GM21529 (cell line): ENCODE measurements around the gene SCGB1C2.
"Not testable (repeated sequence)": the region's sequence is repeated elsewhere in the genome, so short reads cannot be mapped to it uniquely, and the experiment has no call there.

ENCODE experiments used
- ATAC-seq: cut with Tn5 transposase; IDR thresholded peaks from one replicate; pipeline ENCODE4 v1.9.1; 2021; ENCODE audit not compliant: unreplicated experiment

SCGB1C2 gene

DNA sequence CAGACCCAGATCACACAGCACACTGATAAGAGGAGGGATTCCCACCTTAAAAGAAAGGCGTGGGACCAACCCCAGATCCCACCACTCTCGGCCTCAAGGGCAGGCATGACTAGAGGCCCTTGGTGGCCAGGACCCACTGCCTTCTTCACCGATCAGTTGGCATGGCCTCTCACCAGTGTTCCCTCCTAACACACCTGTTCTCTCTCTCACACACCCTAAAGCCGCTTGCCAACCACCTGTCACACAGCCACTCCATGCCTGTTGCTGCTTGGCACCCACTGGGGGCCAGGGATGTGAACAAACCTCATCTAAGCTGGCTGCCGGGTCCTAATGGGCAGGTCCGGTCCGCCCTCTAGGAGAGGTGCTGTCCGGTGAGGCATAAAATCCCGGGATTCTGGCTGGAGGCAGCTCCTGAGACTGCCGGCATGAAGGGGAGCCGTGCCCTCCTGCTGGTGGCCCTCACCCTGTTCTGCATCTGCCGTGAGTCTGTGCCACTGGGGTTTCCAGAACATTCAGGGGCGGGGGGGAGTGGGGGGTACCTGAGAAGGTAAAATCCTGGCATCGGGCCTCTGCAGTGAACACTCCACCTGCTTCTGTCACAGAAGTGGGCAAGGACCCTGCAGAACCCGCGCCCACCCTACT, at the start of gene SCGB1C2:
SCGB1C2 (plus strand) TSS at position 404 of the 642 bp plus-strand sequence; CDS start at position 426, 22 bp downstream.
- ATAC-seq, result not testable (repeated sequence)

- not testable (repeated sequence) for ATAC-seq
Observed at GRCh38 chr17:113111-113510, 24.3 kb upstream of the SCGB1C2 start.

DNA sequence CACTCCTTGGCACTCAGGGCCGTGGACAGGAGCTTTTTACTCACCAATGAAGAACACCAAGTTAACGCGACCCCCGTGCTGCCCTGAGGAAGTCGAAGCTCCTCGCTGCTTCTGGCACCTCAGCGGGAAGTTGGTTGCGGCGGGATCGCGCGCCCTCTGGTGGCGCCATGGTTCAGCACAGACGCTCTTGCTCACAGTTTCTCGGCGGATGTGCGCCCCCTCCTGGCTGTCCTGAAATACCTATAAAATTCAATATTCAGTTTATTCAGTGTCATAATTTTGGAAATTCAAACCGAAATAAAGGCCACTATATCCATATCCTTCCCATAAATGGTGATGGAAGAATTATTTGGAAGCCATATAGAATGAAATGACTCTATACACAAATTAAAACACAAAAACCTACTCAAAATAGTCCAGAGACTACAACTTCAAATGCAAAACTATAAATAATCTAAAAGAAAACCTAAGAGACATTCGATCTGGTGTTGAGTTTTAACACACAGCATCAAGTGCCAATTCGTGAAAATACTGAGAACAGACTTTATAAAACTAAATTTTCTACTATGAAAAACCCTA, 18.9 kb upstream of the SCGB1C2 start:
- not testable (repeated sequence) for ATAC-seq

GRCh38 chr17:133932-134331, 3.4 kb upstream of the SCGB1C2 start:
- not testable (repeated sequence) for ATAC-seq

DNA sequence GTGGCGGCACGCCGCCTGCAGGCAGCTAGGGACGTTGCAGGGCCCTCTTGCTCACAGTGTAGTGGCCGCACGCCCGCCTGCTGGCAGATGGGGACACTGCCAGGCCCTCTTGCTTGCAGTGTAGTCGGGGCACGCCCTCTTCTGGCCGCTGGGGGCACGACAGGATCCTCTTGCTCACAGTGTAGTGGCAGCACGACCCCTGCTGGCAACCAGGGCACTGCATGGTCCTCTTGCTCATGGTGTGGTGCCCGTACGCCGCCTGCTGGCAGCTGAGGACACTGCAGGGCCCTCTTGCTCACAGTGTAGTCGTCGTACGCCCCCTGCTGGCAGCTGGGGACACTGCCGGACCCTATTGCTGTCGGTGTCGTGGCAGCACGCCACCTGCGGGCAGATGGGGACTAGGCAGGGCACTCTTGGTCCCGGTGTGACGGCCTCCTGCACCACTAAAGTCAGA, 3.0 kb upstream of the SCGB1C2 start:
- peak; percentile 76 for ATAC-seq

DNA sequence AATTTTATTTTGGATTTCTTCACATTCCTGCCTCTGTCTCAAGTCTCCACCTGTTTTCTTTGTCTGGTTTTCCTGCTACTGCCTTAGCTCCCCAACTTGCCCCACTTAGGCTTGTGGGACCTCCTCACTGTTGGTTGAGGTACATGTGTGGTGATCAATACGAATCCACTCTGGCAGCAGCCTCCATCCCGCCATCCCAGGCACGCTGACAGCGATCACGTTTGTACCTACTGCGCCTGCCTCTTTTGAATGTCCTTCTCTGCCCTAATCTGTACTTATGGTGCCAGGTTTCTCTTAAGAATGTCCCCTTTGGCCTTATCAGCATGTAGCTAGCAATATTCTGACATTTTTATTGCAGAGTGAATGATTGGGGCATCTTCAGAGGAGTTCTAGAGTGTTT, 2.3 kb upstream of the SCGB1C2 start:
- not testable (repeated sequence) for ATAC-seq

DNA sequence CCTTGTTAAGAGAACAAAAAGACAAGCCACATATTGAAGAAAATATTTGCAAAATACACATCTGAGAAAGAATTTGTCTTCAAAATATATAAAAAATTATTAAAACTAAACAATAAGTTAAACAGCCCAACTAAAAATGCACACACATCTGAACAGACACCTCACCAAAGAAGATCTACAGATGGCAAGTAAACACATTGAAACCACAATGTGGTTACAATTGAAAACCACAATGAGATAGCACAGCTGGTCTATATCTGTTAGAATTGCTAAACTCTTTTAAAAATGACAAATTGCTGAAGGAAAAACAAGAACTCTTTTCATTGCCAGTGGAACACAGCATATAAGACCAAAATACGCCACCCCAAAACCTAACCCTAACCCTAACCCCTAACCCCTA, 1.5 kb upstream of the SCGB1C2 start:
- not testable (repeated sequence) for ATAC-seq

- ATAC-seq, result peak; percentile 64
Observed at GRCh38 chr17:136531-136930, 838 bp upstream of the SCGB1C2 start.

DNA sequence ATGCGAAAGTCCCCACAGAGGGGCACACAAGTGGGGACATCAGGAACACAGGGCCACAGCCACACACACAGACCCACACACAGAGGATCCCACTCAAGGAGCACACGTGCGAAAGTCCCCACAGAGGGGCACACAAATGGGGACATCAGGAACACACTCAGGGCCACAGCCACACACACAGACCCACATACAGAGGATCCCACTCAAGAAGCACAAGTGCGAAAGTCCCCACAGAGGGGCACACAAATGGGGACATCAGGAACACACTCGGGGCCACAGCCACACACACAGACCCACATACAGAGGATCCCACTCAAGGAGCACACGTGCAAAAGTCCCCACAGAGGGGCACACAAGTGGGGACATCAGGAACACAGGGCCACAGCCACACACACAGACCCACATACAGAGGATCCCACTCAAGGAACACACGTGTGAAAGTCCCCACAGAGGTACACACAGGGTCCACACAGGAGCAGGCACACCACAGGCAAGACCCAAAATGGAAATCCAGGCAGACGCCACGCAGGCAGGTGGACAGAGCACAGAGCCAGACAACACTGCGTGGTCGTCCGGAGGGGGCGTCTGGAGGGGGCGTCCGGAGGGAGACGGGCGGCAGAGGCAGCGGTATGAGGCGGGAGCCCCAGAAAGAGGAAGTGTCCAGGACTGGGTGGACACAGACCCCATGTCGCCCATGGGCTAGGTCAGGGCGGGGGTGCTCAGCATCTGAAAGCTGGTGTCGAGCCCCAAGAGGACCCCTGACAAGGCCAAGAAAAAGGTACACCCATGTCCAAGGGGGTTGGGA, 2.2 kb downstream of the SCGB1C2 start:
- not testable (repeated sequence) for ATAC-seq

DNA sequence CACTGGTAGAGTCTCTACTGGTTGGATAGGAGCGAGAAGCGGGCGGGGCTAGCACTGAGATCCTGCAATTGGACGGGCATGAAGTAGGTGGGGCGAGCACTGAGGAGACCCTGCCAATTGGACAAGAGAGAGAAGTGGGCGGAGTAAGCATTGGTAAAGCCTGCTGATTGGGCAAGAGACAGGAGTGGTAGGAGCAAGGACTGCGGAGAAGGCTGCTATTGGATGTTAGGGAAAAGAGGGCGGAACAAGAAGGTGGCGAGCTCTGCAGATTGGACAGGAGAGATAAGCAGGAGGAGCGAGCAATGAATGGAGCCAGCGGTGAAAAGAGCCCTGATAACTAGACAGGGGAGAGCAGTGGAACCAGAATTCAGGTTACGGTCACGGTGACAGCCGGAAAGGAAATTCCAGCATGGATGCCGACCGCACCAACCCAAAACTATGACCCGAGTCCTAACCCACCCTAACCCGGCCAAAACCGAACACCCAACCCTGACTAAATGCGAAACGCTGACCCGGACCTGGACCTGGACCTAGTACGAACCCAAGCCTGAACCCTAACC, 4.8 kb downstream of the SCGB1C2 start:
- ATAC-seq, result no peak

DNA sequence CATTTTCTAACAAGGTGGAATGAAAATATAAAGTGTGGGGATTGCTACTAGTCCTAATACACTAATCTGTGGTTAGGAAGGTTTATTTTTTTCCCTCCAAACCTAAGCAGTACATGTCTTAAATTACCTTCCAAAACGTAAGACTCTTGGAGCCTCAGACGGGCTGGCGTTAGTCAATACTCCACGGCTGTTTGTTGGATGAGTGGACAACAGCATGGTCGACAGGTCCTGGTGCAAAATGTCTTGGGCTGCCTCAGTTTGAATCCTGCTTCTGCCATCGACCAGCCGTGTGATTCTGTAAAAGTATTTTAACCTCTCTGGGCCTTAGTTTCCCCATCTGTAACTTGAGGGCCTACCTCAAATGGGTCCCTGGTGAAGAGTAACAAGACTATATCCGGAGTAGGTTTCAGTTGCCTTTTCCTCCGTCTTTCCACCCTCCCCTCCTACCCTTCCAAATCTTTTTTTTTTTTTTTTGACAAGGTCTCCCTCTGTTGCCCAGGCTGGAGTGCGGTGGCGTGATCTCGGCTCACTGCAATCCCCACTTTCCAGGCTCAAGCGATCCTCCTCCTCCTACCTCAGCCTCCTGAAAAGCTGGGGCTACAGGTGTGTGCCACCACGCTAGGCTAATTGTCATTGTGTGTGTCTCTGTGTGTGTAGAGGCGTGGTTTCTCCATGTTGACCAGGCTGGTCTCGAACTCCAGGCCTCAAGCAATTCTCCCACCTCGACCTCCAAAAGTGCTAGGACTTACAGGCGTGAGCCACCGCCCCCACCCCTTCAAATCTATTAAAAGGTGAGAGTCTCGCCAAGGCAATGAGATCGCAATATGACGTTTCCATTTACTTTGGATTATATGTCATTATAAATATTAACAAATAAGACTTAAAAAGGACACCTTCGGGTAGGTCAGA, 5.8 kb downstream of the SCGB1C2 start:
- ATAC-seq, result no peak

- no peak for ATAC-seq
Observed at GRCh38 chr17:143785-144281, 6.5 kb downstream of the SCGB1C2 start.

DNA sequence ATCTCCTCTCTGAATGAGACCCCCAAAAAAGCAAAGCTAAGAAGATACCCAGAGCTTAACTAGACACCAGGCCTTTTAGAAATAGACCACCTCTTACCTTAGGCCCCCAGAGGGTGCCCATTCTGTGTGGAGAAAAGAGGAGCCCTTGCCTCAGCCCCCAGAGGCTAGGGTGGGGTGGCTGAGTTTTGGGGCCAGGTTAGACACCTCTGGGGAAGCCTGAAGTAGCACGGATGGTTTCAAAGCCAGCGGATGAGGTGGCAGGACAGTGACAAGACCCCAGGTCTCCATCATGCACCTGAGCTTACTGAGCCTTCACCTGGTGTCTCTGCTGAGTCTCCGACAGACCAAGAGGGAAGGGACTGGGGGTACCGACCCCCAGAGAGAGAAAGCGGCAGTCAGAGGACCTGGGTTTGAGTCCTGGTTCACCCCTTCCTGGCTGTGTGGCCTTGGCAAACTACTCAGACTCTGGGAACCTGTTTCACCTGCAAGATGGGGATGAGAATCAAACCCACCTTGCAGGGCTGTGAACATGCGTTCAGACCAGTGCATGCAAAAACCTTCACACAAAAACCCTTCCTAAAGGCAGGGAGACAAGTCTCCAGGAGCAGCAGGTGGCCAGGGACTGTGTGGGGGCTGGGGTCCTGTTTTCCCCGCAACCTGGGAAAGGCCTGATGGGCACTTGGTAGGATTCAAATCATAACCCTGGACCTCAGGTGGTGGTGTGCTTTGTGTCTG, 7.7 kb downstream of the SCGB1C2 start:
- ATAC-seq, result no peak

GRCh38 chr17:145671-146541, 8.5 kb downstream of the SCGB1C2 start:
- ATAC-seq, result no peak

DNA sequence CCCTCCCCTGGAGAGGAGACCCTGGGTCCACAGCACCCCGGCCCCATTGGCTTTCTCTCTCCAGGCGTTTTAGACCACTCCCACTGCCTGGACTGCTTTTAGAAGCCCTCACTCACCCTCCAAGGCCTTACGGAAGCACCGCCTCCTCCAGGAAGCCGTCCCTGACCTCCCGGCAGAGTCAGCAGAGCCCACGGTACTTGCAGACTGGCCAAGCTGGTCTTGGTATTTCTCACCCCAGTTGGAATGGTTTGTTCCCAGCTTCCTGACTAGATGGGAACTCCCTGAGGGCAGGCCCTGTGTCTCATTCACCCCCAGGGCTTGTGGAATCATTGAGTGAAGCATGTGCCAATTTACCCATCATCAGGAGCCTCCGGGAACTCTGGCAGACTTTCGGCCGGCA, 9.2 kb downstream of the SCGB1C2 start:
- no peak for ATAC-seq

DNA sequence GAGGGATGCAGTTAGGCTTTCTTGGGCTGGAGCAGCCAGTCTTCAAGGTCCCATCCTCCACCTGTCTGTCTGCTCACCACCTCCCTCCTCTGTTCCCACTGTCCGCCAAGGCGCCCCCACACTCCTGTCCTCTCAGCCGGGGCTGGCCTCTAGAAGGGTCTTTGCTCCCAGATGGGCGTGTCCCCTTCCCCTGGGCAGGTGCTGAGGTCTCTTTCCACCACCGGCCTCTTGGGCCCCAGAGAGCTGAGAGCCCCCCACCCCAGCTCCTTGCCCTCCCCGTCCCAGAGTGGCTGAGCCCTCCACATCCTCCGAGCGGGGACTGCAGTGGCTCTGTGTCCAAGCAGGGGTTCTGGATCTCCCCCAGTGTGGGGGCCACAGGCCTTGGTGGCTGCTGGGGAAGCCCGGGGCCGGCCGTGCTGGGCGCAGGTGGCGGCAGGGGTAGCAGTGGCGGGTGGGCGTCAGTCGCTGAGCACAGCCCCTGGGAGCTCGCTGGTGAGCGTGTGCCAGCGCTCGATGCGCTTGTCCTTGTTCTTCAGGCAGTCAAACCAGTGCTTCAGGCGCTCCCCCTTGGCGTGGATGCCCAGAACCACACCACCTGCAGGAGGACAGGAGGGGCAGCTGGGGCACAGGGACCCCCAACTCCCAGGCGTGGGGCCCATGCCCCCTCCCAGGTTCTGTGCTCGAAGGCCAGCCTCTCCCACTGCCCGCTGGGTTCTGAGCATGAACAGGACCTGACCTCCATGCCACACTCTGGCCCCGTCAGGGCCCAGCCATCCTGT, 9.8 kb downstream of the SCGB1C2 start:
- ATAC-seq, result no peak

DNA sequence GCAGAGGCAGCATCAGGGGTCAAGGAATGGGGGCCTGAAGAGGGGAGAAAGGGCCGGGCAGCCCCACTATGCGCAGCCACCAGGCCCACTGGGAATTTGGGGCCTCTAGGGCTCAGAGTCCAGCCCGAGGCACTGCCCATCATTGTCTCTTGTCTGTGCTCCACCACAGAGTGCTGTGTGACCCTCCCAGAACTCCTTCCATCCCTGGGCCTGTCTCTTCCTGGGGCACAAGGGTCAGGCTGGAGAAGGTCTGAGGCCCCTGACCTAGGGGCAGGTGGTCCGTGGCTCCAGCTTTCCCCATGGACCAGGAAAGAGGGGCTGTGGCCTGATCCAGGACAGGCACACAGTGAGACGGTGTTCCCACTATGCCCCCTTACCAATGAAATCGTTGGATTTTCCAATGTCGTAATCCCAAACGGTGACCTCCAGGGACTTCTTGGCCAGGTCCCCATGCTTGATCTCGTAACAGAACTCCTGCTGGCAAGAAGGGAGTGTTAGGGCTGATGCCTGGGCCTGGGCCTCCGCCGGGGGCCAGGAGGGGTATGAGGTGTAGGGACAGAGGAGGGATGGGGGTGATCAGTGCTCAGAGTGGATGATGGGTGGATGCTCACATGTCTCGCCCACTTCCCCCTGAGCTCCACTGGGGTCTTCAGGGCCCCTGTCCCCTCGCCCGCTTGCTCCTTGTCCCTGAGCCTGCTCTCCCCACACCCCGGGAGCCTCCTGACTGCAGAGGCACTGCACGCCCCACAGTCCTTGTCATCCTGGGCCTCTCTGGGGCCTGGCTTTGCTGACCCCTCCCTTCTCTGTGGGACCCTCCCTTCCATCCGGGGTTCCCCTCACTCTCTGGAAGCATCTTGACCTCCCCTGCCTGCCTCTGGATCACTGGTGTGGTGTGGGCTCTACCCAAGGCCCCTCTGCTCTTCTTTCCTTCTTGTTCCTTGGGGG, 10.7 kb downstream of the SCGB1C2 start:
- ATAC-seq, result no peak
